Mammary epithelial cell (primary cell): Measurements from ENCODE around the gene CTAGE1.

Source experiments
- CTCF ChIP-seq, 2 donors: IDR thresholded peaks in 1 of 2; conservative IDR thresholded peaks in 1 of 2; 2 replicates each; pipeline ENCODE4 v1.5.1; 2011 to 2012; ENCODE audit warnings: inconsistent platforms in 2 of 2, low read length in 2 of 2, mild to moderate bottlenecking in 2 of 2, control low read depth in 1 of 2, low read depth in 1 of 2; ENCODE audit not compliant: insufficient read depth in 1 of 2; ENCODE audit errors: extremely low read depth in 1 of 2
- EZH2 ChIP-seq: IDR thresholded peaks from 2 replicates; pipeline ENCODE4 v1.6.1; 2012; ENCODE audit warnings: low read length, inconsistent platforms, borderline replicate concordance

GRCh38 chr18:22439447-22439846 is 21.7 kb upstream of the CTAGE1 start:
- TF ChIP-seq CTCF (conservative IDR thresholded peaks at IDR 0.05 in 1 of 2, IDR thresholded peaks at IDR 0.05 in 1 of 2; ENCODE audit: extremely low read depth in 1 of 2, insufficient read depth in 1 of 2, low read depth in 1 of 2, low read length in 2 of 2) (no peak), EZH2 (no peak)
